Activated CD8-positive, alpha-beta T cell treated with anti-CD3 and anti-CD28 coated beads for 36 hours (primary cell): ENCODE results near the gene CAT. TPM values are rescaled to one million over a fixed set of nuclear protein-coding genes. Genes with fewer than 3 reads are reported as not detected.

Source experiments
- ATAC-seq: fragments of 200-7000 bp; cut with Tn5 transposase; one replicate; pipeline ENCODE4 v1.10.0; 2021; ENCODE audit warnings: mild to moderate bottlenecking, moderate library complexity
- CTCF ChIA-PET: fragments of 350-600 bp; sonication (Branson Sonifier 250); formaldehyde crosslinking; loops from one replicate; lab custom pipeline; 2021; ENCODE audit warnings: antibody characterized with exemption; lab: Charles Lee
- POLR2A ChIA-PET: fragments of 350-600 bp; sonication (Branson Sonifier 250); formaldehyde crosslinking; loops from one replicate; lab custom pipeline; 2021; ENCODE audit warnings: antibody characterized with exemption; lab: Charles Lee
- DNase-seq: peaks from one replicate; pipeline ENCODE4 v3.0.0-alpha.2; 2020
- H3K27ac Mint-ChIP-seq: one replicate; pipeline ENCODE4 v1.8.0; 2021; ENCODE audit warnings: mild to moderate bottlenecking, mixed read lengths
- H3K27me3 Mint-ChIP-seq: one replicate; pipeline ENCODE4 v1.8.0; 2021; ENCODE audit warnings: mixed read lengths
- H3K36me3 Mint-ChIP-seq: one replicate; pipeline ENCODE4 v1.8.0; 2021; ENCODE audit warnings: low read depth, mixed read lengths
- H3K4me1 Mint-ChIP-seq: one replicate; pipeline ENCODE4 v1.8.0; 2021; ENCODE audit warnings: low read depth, mixed read lengths
- H3K4me3 Mint-ChIP-seq: one replicate; pipeline ENCODE4 v1.8.0; 2021; ENCODE audit warnings: mild to moderate bottlenecking, moderate library complexity, mixed read lengths
- H3K9me3 Mint-ChIP-seq: one replicate; pipeline ENCODE4 v1.8.0; 2021; ENCODE audit warnings: mixed read lengths
- intact Hi-C: fragments of 100-400 bp; cut with micrococcal nuclease; formaldehyde crosslinking; loops from one replicate; pipeline ENCODE4 v1.10.0; 2022
- total RNA-seq, 2 experiments: library from RNA; stranded (reverse); gene quantifications; one replicate each; pipeline ENCODE4 v1.2.3, GENCODE V29; 2021
- TF ChIP-seq, protein P1 (sequence below): fragments of 200-600 bp; IDR thresholded peaks from one replicate; pipeline ENCODE4 v1.8.0; 2022; ENCODE audit warnings: antibody characterized with exemption, mild to moderate bottlenecking

The CAT gene
- total RNA-seq, 2 experiments from 2014 or later = 23.9 to 24.8 TPM

DNA sequence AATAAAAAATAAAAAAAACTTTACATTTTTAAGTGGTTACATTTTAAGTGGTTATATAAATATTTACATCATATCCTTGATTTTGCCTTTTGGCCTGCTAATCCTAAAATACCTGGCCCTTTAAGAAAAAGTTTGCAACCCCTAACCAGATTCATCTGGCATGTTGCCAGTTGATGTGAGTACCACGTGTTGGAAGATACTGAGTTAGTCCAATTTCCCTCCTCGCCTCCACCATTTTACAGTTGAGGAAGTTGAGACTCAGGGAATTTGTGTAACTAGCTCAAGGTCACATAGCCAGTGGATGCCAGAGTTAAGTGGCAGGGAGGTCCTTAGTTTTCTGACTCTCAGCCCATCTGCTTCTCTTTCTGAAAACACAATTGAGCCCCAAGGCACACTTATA lies 69.8 kb downstream of the CAT start:
- no peak overlapping the region for H3K27ac Mint-ChIP-seq
- ChIA-PET POLR2A (no interaction called here), CTCF (interaction anchor here (1.4 kb wide), 1 partner anchor 383 kb away, joined by 4 read pairs; no protein-coding TSS in a partner anchor)
- H3K36me3 Mint-ChIP-seq = no peaks in the 10 kb centered on the region
- no peak for ATAC-seq
- no peaks in the 10 kb centered on the region for H3K27me3 Mint-ChIP-seq
- no peak for DNase-seq
- H3K4me1 Mint-ChIP-seq = no peaks in the 10 kb centered on the region
- TF ChIP-seq, protein P1, sequence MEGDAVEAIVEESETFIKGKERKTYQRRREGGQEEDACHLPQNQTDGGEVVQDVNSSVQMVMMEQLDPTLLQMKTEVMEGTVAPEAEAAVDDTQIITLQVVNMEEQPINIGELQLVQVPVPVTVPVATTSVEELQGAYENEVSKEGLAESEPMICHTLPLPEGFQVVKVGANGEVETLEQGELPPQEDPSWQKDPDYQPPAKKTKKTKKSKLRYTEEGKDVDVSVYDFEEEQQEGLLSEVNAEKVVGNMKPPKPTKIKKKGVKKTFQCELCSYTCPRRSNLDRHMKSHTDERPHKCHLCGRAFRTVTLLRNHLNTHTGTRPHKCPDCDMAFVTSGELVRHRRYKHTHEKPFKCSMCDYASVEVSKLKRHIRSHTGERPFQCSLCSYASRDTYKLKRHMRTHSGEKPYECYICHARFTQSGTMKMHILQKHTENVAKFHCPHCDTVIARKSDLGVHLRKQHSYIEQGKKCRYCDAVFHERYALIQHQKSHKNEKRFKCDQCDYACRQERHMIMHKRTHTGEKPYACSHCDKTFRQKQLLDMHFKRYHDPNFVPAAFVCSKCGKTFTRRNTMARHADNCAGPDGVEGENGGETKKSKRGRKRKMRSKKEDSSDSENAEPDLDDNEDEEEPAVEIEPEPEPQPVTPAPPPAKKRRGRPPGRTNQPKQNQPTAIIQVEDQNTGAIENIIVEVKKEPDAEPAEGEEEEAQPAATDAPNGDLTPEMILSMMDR = no peak
- H3K9me3 Mint-ChIP-seq = no peaks in the 10 kb centered on the region
- H3K4me3 Mint-ChIP-seq = no peak overlapping the region
- intact Hi-C loops = no loop called here

DNA sequence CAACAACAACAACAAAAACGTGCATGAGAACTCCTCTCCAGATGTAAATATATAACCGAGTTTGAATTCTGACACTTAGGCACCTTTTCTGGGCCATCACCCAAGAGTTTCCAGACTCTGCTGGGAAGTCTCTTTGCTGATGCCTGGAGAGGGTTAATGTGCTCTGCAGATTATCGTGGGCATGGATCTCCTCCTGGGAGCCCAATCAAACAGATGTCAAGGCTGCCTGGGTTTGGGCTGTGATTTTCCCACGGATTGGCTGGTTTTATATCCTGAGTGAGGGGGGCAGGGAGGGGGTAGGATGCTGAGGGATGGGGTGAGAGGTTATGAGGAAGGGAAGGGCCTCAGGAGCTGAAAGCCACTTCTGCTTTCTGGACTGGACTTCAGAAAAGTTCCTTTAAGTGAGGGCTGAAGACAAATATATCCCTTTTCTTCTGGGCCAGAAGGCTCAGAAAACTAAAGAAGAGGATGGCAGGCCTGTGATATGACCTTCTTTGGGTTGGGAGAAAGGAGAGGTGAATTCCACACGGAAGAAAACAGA lies 70.7 kb downstream of the CAT start:
- Mint-ChIP-seq H3K36me3 (no peaks in the 10 kb centered on the region), H3K27ac (no peak overlapping the region), H3K27me3 (no peaks in the 10 kb centered on the region), H3K4me3 (no peak overlapping the region), H3K4me1 (no peaks in the 10 kb centered on the region), H3K9me3 (no peaks in the 10 kb centered on the region)
- ChIA-PET CTCF (interaction anchor here (1.4 kb wide), 1 partner anchor 382 kb away, joined by 4 read pairs; no protein-coding TSS in a partner anchor), POLR2A (no interaction called here)
- intact Hi-C loops = no loop called here
- ATAC-seq (no peak), DNase-seq (no peak)
- TF ChIP-seq, protein P1 = no peak

DNA sequence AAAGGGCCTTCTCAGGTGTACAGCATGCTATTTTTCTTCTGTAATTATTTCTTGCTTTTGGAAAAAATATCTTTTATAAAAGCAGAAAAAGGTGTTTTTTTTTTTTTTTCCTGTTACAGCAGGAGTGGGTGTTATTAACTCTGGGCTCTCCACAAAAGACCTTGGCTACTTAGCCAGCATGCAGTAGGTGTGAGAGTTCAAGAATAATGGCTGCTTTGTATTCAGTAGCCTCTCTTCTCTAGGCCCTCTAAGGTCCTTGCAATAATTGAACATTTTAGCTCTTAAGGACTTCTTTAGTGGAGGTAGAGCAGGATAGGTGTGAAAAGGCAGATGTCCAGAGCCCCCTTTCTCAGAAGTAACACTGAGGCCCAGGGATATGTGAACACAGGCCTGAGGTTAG lies 71.5 kb downstream of the CAT start:
- ATAC-seq = no peak
- Mint-ChIP-seq H3K4me3 (no peak overlapping the region), H3K27me3 (no peaks in the 10 kb centered on the region), H3K36me3 (no peaks in the 10 kb centered on the region), H3K9me3 (no peaks in the 10 kb centered on the region), H3K4me1 (no peaks in the 10 kb centered on the region), H3K27ac (no peak overlapping the region)
- intact Hi-C loops = no loop called here
- CTCF ChIA-PET = no interaction called here
- TF ChIP-seq, protein P1 = no peak
- POLR2A ChIA-PET = no interaction called here
- DNase-seq = no peak

DNA sequence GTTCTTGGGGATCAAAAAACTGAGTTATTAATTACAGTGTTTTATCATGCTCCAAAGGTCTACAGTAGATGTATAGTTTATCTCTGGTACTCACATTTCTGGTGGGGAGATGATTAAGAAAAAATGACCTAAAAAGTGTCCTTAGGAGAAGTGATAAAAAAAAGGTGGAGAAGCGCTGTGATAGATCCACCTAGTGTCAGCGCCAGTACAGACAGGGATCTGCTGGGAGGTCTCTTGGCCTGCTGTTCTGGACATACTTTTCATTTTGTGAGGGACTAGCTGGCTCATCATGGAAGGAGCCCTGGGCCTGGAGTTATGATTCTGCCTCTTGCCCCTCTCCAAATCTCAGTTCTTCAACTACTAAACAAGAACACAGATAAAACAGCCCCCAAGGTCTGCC lies 71.9 kb downstream of the CAT start:
- ChIA-PET CTCF (interaction anchor here (1.4 kb wide), 1 partner anchor 14 kb away, joined by 3 read pairs; no protein-coding TSS in a partner anchor), POLR2A (no interaction called here)
- H3K36me3 Mint-ChIP-seq = no peaks in the 10 kb centered on the region
- no peak overlapping the region for H3K27ac Mint-ChIP-seq
- ATAC-seq = no peak
- H3K4me3 Mint-ChIP-seq = no peak overlapping the region
- no peaks in the 10 kb centered on the region for H3K27me3 Mint-ChIP-seq
- H3K9me3 Mint-ChIP-seq = no peaks in the 10 kb centered on the region
- TF ChIP-seq, protein P1 = no peak
- intact Hi-C loops = no loop called here
- no peaks in the 10 kb centered on the region for H3K4me1 Mint-ChIP-seq
- no peak for DNase-seq

DNA sequence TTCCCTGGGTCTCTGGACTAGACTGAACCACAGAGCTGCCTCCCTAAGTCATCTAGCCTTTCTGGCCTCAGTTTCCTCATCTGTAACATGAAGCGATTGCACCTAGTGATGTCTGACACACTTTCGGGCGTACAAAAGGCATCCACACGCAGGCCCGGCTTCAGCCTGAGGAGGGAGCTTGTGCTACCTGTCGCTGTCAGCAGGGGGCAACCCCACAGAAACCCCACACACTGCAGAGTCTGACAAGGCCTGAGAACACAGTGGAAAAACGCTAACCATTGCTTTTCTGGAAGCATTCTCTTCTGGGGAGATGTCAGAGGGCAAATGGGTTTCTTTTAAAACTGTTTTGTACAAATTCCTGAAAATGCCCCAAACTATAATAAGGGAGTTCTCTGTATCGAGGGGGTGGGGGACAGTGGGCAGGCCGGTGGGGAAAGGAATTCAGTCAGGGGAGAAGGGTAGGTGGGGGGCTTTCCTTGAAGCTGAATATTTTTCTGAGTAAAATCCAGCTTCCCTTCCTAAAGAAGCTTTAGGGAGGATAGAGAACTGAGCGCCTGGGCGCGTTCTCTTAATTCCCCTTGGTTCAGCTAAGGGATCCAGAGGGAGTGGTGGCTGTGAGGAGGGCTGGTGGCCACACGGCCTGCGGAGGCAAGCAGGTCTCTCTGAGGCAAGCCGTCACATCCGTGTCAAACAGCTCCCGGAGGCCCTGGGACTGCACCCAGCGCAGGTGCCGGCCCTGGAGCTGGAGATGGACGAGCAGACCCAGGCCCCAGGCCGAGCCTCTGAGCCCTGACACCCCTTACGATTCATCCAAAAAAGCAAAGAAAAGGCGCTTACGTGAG lies 74.3 kb downstream of the CAT start:
- no peaks in the 10 kb centered on the region for H3K9me3 Mint-ChIP-seq
- intact Hi-C loops = no loop called here
- TF ChIP-seq, protein P1 = peak; percentile 63
- CTCF ChIA-PET = interaction anchor here (0.6 to 2.1 kb wide), 25 partner anchors 8 to 972 kb away, joined by 3 to 20 read pairs (median 4); no protein-coding TSS in a partner anchor
- peak; percentile 96 for ATAC-seq
- H3K4me3 Mint-ChIP-seq = no peak overlapping the region
- no peaks in the 10 kb centered on the region for H3K4me1 Mint-ChIP-seq
- no peaks in the 10 kb centered on the region for H3K36me3 Mint-ChIP-seq
- POLR2A ChIA-PET = no interaction called here
- no peak overlapping the region for H3K27ac Mint-ChIP-seq
- H3K27me3 Mint-ChIP-seq = no peaks in the 10 kb centered on the region
- peak; percentile 72 for DNase-seq
